HTR-8/SVneo (cell line): ENCODE measurements around the gene XPR1.
A peak's percentile ranks its signal among the peaks of the same experiment; 100 is the strongest.
"Not testable (repeated sequence)": the region's sequence is repeated elsewhere in the genome, so short reads cannot be mapped to it uniquely, and the experiment has no call there.

Source experiments
- DNase-seq: peaks from one replicate; pipeline ENCODE4 v3.0.0; 2011; ENCODE audit warnings: low spot score, mixed read lengths; ENCODE audit not compliant: insufficient read length
- FAIRE-seq: peaks from 2 replicates; lab custom pipeline; 2011; peaks lifted over from hg19 to GRCh38; lab: Jason Lieb, UNC

Gene XPR1

DNA sequence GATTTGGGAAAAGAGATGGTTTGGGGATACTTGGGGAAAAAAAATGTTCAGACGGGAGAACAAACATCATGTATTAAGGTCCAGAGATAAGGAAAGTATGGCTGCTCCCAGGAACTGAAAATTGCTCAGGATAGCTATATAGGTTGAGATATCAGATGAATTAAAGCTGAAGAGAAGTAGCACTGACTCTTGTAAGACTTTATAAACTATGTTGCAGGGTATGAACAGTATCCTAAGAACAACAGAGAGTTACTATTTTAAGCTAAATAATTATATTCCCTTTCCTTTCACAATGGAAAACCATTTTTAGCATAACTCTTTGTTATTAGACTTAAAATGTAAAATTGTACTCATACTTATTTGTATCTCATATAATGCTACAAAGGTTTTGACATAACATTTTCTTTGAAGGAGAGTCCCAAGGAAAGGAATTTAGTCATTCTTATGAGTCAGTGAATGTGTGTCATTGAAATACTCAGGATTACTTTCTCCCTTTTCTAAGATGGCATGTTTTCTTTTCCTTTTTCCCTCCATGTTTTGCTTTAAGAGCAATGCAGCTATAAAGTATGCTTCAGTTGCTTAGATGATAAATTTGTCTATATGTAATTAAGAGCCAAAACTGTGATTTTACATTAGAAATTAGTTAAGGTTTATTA is 141.5 kb downstream of the XPR1 start:
- DNase-seq (peak; percentile 32), FAIRE-seq (no peak)

GRCh38 chr1:180775801-180776200 is 144.0 kb downstream of the XPR1 start:
- FAIRE-seq (no peak), DNase-seq (no peak)

DNA sequence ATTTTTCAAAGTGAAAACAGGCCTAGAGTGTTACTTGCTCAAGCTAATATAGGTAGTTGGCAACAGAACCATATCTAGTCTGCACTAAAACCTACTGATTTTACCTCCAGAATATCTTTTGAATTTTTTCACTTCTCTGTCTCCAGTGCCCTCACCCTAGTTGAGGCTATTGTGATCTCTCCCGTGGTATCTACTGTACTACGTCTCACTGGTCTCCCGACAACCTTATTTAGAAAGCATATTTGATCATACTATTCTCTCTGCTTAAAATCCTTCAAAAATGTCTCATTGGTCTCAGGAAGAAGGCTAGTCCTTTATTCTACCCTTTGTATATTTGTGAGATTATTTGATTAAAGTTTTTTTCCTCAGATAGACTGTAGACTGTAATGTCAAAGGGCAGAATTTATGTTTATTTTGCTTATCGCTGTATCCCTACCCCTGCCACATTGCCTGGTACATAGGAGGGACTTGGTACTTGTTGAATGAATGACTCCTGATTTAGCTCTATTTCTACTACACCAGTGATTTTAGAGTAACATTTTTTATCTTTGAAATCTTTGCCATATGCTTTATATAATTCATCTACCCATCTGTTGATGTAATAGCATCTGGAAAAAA is 145.4 kb downstream of the XPR1 start:
- FAIRE-seq: no peak
- DNase-seq: no peak

GRCh38 chr1:180778782-180779398 is 147.1 kb downstream of the XPR1 start:
- FAIRE-seq (no peak), DNase-seq (peak; percentile 4)

GRCh38 chr1:180779584-180779983 is 147.8 kb downstream of the XPR1 start:
- no peak for FAIRE-seq
- DNase-seq: no peak

DNA sequence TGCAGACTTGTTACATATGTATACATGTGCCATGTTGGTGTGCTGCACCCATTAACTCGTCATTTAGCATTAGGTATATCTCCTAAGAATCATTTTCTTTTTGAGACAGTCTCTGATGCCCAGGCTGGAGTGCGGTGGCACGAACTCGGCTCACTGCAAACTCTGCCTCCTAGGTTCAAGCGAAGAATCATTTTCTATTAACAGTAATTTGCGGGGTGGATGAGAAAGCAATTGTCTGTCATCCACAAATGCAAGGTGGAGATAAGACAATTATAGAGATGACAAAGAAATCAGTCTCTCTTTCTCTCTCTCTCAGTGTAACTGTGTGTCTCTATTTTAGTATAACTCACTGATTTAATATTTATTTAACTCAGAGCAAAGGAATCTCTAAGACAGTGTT is 149.9 kb downstream of the XPR1 start:
- DNase-seq (no peak), FAIRE-seq (no peak)

- DNase-seq (no peak), FAIRE-seq (no peak)
Observed at GRCh38 chr1:180785291-180785690, 153.5 kb downstream of the XPR1 start.

DNA sequence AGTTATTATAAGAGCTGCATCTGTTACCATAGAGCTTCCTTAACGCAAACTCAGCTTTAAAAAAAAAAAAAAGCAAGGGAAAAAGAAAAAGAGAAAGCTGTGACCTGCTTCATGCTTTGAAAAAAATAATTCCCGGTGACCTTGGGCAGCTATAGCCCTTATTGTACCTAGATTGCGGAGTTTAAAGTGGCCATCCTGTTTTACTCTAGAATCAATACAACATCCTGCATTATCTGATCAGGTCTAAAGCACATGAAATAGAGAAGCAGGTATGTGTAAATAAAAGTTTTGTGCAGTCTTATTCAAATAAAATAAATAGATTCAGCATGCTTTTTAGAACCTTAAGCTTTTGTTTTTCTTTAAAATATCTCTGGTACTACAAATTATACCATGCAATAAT is 154.1 kb downstream of the XPR1 start:
- FAIRE-seq (no peak), DNase-seq (no peak)

- no peak for DNase-seq
- no peak for FAIRE-seq
Observed at GRCh38 chr1:180786624-180787023, 154.8 kb downstream of the XPR1 start.

- no peak for FAIRE-seq
- no peak for DNase-seq
Observed at GRCh38 chr1:180787628-180788307, 155.9 kb downstream of the XPR1 start.

GRCh38 chr1:180789460-180789859 is 157.6 kb downstream of the XPR1 start:
- DNase-seq: no peak
- FAIRE-seq: no peak

GRCh38 chr1:180791152-180791551 is 159.3 kb downstream of the XPR1 start:
- FAIRE-seq, DNase-seq: not testable (repeated sequence)

DNA sequence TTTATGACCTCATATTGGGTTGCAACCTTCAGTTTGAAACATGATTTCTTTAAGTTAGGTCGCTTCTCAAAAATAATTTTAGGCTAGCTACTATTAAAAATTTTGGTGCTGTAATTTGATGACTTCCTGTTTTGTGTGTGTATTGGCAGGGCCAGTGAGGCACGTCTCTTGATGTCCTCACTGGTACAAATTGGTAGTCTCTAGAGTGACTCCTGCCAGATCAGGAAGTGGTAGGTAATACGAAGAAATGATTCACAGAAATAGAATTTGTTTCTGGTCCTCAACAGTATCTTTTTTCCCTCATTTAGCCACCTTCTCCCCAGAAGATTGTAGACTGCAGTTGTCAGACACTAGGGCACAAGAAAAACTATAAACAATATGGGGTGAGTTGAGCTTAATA is 160.0 kb downstream of the XPR1 start:
- DNase-seq (peak; percentile 20), FAIRE-seq (no peak)

- FAIRE-seq (no peak), DNase-seq (no peak)
Observed at GRCh38 chr1:180793451-180793850, 161.6 kb downstream of the XPR1 start.

- FAIRE-seq: no peak
Observed at GRCh38 chr1:180796897-180797640, 165.2 kb downstream of the XPR1 start.

DNA sequence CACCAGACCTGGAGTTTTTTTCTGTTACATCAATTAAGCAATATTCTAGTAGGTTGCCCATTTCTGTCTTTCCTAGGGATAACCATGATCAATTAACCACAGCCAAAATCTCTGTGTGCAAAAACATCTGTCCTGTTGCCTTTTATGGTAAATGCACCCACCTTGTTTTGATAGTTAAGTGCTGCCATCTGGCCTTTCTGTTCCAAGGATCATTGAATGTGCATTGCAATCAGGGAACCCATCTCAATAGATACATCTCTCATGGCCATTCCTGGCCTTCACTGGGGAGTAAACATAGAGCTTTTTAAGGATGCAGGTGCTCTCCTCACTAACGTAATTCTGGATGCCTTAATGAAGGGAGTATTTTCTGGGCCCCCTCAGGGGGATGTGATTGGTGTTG is 169.1 kb downstream of the XPR1 start:
- DNase-seq: no peak
- FAIRE-seq: no peak

More at GRCh38 chr1:180796897-180797640, 165.2 kb downstream of the XPR1 start:
- DNase-seq: no peak

DNA sequence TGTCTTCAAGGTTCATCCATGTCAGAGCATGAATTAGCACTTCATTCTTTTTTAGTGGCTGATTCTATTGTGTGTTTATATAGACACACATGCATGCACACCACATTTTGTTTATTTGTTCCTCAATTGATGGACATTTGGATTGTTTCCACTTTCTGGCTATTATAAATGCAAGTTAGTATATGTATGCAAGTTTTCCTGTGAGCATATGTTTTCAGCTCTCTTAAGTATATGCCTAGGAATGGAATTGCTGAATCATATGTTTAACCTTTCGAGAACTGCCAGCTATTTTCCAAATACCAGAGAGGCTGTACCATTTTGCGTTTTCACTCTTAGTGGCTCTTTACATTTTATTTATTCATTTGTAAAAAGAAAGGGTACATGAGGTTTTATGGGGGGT is 171.0 kb downstream of the XPR1 start:
- no peak for FAIRE-seq
- no peak for DNase-seq

DNA sequence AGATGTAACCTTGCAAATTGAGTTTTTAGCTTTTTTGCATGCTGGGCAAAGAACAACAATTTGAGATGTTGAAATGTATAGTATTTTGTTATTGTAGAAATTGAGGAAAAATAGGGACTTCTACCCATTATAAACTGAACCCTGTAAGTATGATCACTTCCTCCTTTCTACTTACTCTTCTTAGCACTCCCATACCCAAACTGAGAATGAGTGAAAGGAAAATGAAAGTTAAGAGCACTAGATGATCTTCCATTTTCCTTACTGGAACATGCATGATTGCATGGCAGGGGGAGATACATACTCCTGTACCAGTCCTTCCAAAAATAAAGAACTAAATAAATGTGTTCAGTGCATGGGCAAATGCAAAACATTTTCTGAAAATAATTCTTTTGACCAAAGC is 173.5 kb downstream of the XPR1 start:
- no peak for DNase-seq
- no peak for FAIRE-seq

DNA sequence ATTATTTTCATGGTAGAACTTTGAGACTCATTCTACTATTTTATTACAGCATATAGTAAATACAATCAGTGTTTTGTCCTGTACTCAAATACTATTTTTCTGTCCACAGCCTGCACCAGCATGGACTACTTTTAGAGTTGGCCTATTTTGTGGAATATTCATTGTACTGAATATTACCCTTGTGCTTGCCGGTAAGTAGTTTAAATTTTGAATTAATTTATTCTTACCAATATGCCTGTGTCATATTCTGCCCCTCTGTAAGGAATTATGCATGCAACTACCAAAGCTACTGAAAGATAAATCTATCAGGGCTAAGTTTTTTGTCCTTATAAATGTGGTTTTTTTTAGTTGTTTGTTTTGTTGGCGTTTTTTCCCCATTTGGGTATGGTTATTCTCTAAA is 179.5 kb downstream of the XPR1 start:
- DNase-seq (no peak), FAIRE-seq (no peak)

DNA sequence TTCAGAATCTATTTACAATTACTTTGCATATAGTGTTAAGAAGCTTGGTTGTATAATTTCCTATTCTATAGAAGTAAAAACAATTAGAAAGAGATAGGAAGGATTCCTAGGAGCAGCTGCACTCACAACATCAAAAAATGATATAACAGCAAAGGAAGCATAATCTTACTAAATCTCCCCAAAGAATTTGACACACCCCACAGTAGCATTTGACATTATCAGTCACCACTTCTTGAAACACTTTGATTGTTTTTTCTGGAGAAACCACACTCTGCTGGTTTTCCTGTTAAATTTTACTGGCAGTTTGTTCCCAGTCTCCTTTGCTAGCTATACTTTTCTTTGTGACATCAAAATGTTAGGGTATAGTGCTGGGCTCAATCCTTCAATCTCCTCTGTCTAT is 180.1 kb downstream of the XPR1 start:
- no peak for FAIRE-seq

More for the DNA sequence above, 180.1 kb downstream of the XPR1 start:
- no peak for DNase-seq
